Keratinocyte (primary cell): ENCODE measurements around the gene DLX3.

Experiments
- CTCF ChIP-seq, 3 experiments: IDR thresholded peaks in 1 of 3; conservative IDR thresholded peaks in 1 of 3; optimal IDR thresholded peaks in 1 of 3; 2 replicates in 2 of 3; 3 replicates in 1 of 3; pipeline versions ENCODE3 to v1.5.1; 2011; ENCODE audit warnings: low read length in 3 of 3, mild to moderate bottlenecking in 3 of 3, moderate library complexity in 2 of 3, control low read depth in 1 of 3, inconsistent platforms in 1 of 3; ENCODE audit not compliant: insufficient read depth in 2 of 3; ENCODE audit errors: extremely low read depth in 1 of 3
- EZH2 ChIP-seq: IDR thresholded peaks from one replicate; pipeline ENCODE4 v1.6.1; 2012; ENCODE audit warnings: inconsistent platforms, mild to moderate bottlenecking, low read length, moderate library complexity

- peak in 1 of 3 experiments; percentile 38 for TF ChIP-seq CTCF (optimal IDR thresholded peaks at IDR 0.05 in 1 of 3, IDR thresholded peaks at IDR 0.05 in 1 of 3, conservative IDR thresholded peaks at IDR 0.05 in 1 of 3; ENCODE audit: extremely low read depth in 1 of 3, insufficient read depth in 2 of 3, low read length in 3 of 3)
- TF ChIP-seq EZH2: no peak
These were observed 32.3 kb upstream of the DLX3 start for GRCh38 chr17:50027172-50027880.
